NAMALWA (cell line): ENCODE data around the gene COX7B2.

ENCODE experiments used
- DNase-seq: peaks from one replicate; pipeline ENCODE4 v3.0.0-alpha.2; 2015; ENCODE audit warnings: low spot score

COX7B2 gene

DNA sequence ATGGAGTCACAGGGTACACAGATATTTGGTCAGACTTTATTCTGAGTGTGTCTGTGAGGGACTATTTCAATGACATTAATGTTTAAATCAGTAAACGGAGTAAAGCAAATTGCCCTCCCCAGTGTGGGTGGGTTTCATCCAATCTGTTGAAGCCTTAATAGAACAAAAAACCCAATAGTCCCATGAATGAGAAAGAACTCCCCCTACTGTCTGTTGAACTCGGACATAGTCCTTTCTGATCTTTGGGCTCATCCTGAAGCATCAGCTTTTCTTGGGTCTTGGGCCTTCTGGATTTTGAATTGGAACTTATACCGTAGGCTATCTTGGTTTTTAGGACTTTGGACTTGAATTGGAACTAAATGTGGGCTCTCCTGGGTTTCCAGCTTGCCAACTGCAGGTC lies 193.6 kb downstream of the COX7B2 start:
- no peak for DNase-seq

DNA sequence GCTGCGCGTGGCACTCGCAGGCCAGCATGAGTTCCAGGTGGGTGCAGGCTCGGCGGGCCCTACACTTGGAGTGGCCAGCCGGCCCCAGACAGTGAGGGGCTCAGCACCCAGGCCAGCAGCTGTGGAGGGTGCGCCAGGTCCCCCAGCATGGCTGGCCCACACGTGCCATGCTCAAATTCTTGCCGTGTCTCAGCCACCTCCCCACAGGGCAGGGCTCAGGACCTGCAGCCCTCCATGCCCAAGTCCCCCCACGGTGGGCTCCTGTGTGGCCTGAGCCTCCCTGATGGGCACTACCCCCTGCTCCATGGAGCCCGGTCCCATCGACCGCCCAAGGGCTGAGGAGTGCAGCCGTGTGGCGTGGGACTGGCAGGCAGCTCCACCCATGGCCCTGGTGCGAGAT lies 210.2 kb downstream of the COX7B2 start:
- DNase-seq, result no peak
